Upper lobe of left lung (tissue), 6 donors: ENCODE measurements around the gene OR1E1. TPM values are rescaled to one million over a fixed set of nuclear protein-coding genes. Genes with fewer than 3 reads are reported as not detected.
"Not testable (repeated sequence)": the region's sequence is repeated elsewhere in the genome, so short reads cannot be mapped to it uniquely, and the experiment has no call there.

ENCODE experiments used
- ATAC-seq, 2 donors: fragments of 200-7000 bp; cut with Tn5 transposase; one replicate each; pipeline ENCODE4 v1.9.1; 2022; ENCODE audit warnings: mild to moderate bottlenecking in 2 of 2, moderate library complexity in 2 of 2; ENCODE audit not compliant: low FRiP score in 2 of 2
- DNase-seq, 2 donors: peaks; one replicate each; pipeline ENCODE4 v3.0.0-alpha.2; 2019 to 2020
- H3K27ac ChIP-seq, 4 donors: fragments of 200-600 bp; sonication (generic); one replicate each; pipeline ENCODE4 v1.5.1; 2016 to 2019
- H3K27me3 ChIP-seq, 4 donors: fragments of 200-600 bp; sonication (generic); one replicate each; pipeline ENCODE4 v1.5.1; 2017 to 2019
- H3K36me3 ChIP-seq, 4 donors: fragments of 200-600 bp; sonication (generic); one replicate each; pipeline ENCODE4 v1.5.1; 2016 to 2019
- H3K4me1 ChIP-seq, 4 donors: fragments of 200-600 bp; sonication (generic); one replicate each; pipeline ENCODE4 v1.5.1; 2018 to 2019
- H3K4me3 ChIP-seq, 4 donors: fragments of 200-600 bp; sonication (generic); one replicate each; pipeline ENCODE4 v1.5.1; 2017 to 2019; ENCODE audit warnings: mild to moderate bottlenecking in 2 of 4, moderate library complexity in 1 of 4
- H3K9me3 ChIP-seq, 4 donors: fragments of 200-600 bp; sonication (generic); one replicate each; pipeline ENCODE4 v1.5.1; 2018 to 2019
- CTCF ChIP-seq, 6 experiments: fragments of 450-650 bp in 4 of 6; fragments of 200-600 bp in 2 of 6; sonication (generic) in 2 of 6; IDR thresholded peaks; one replicate each; pipeline ENCODE4 v1.5.1; 2016 to 2019; ENCODE audit warnings: antibody characterized with exemption in 6 of 6
- EP300 ChIP-seq, 4 donors: sonication (generic); formaldehyde crosslinking; IDR thresholded peaks; one replicate each; pipeline ENCODE4 v1.5.1; 2017; ENCODE audit warnings: antibody characterized with exemption in 4 of 4, control low read depth in 2 of 4
- POLR2A ChIP-seq, 4 donors: fragments of 450-650 bp; IDR thresholded peaks; one replicate each; pipeline ENCODE4 v1.5.1; 2016 to 2017; ENCODE audit warnings: antibody characterized with exemption in 4 of 4, mild to moderate bottlenecking in 2 of 4
- POLR2AphosphoS5 ChIP-seq, 2 donors: sonication (generic); formaldehyde crosslinking; IDR thresholded peaks; one replicate each; pipeline ENCODE4 v1.5.1; 2017; ENCODE audit warnings: antibody characterized with exemption in 2 of 2
- WGBS, 2 donors: methylation state at CpG; one replicate each; pipeline ENCODE4 v1.1.5; 2017 to 2018; 5-methylcytosine and 5-hydroxymethylcytosine counted together
- total RNA-seq, 6 donors: library from RNA; depleted of rRNA in 4 of 6; stranded (reverse); fragments of >200 nt in 4 of 6; gene quantifications; one replicate each; pipeline versions ENCODE4 v1.1.0 to v1.2.1, GENCODE V29; 2016 to 2021
- donor health status: DM: no; HTN: no; CAD: no; lungs with moderate emphysema.
- donor health status: DM: no; HTN: yes; CAD: no; lungs with severe emphysema.

Gene OR1E1
- total RNA-seq, 6 donors from 2014 or later = not detected

GRCh38 chr17:3418222-3418621, 20.0 kb upstream of the OR1E1 start:
- no peak overlapping the region for H3K27ac ChIP-seq
- no peaks in the 10 kb centered on the region for H3K9me3 ChIP-seq
- TF ChIP-seq POLR2A (IDR thresholded peaks at IDR 0.05) = no peak
- TF ChIP-seq POLR2AphosphoS5 (IDR thresholded peaks at IDR 0.05) = no peak
- no peak for TF ChIP-seq EP300 (IDR thresholded peaks at IDR 0.05)
- no peak for TF ChIP-seq CTCF (IDR thresholded peaks at IDR 0.05)
- H3K4me3 ChIP-seq = no peak overlapping the region
- no peak for ATAC-seq
- no peaks in the 10 kb centered on the region for H3K27me3 ChIP-seq
- DNase-seq = no peak
- H3K36me3 ChIP-seq = no peaks in the 10 kb centered on the region
- 65 to 78% methylated on average over 2 of the region's 2 CpGs for WGBS, 2 donors
- no peaks in the 10 kb centered on the region for H3K4me1 ChIP-seq

- no peak overlapping the region for H3K4me3 ChIP-seq
- no peak for ATAC-seq
- no peak for DNase-seq
- TF ChIP-seq EP300 (IDR thresholded peaks at IDR 0.05) = no peak
- no peak overlapping the region for H3K27ac ChIP-seq
- no peaks in the 10 kb centered on the region for H3K4me1 ChIP-seq
- WGBS, 2 donors = 81 to 86% methylated on average over 5 of the region's 5 CpGs
- no peaks in the 10 kb centered on the region for H3K9me3 ChIP-seq
- no peaks in the 10 kb centered on the region for H3K27me3 ChIP-seq
- H3K36me3 ChIP-seq = no peaks in the 10 kb centered on the region
Measured at GRCh38 chr17:3415610-3416009, 17.4 kb upstream of the OR1E1 start.

- whole genome bisulfite sequencing, 2 donors = 57% methylated on average over 4 of the region's 16 CpGs; no CpG with 5 or more reads in 1 of the 2 donors
- not testable (repeated sequence) for H3K36me3 ChIP-seq, DNase-seq, H3K27ac ChIP-seq, H3K9me3 ChIP-seq, H3K27me3 ChIP-seq, H3K4me3 ChIP-seq, H3K4me1 ChIP-seq
- ATAC-seq = peak in 1 of 2 donors; percentile 40
Measured at GRCh38 chr17:3412216-3412615, 14.0 kb upstream of the OR1E1 start.

- Histone ChIP-seq H3K4me1 (no peaks in the 10 kb centered on the region), H3K27ac (no peak within 1 kb of the TSS), H3K4me3 (no peak within 1 kb of the TSS), H3K9me3 (peaks cover 0 to 17% (median 9%) of the 10 kb centered on the region in 4 donors), H3K27me3 (no peaks in the 10 kb centered on the region), H3K36me3 (no peaks in the 10 kb centered on the region)
- WGBS, 2 donors = 80 to 87% methylated on average over 3 of the region's 3 CpGs
- TF ChIP-seq POLR2AphosphoS5 (IDR thresholded peaks at IDR 0.05) (no peak), CTCF (IDR thresholded peaks at IDR 0.05) (no peak), POLR2A (IDR thresholded peaks at IDR 0.05) (no peak), EP300 (IDR thresholded peaks at IDR 0.05) (no peak)
- ATAC-seq (no peak), DNase-seq (no peak)
Measured at GRCh38 chr17:3411070-3411469, 12.9 kb upstream of the OR1E1 start, which contains the start of gene OR3A3. Gene OR3A3 (plus strand): TSS chr17:3411370.

- not testable (repeated sequence) for DNase-seq, H3K27ac ChIP-seq, ATAC-seq, H3K36me3 ChIP-seq, H3K27me3 ChIP-seq, H3K4me3 ChIP-seq, H3K4me1 ChIP-seq
- WGBS, 2 donors = 79 to 84% methylated on average over 1 of the region's 1 CpG
- peaks cover 0 to 17% (median 9%) of the 10 kb centered on the region in 4 donors for H3K9me3 ChIP-seq
Measured at GRCh38 chr17:3403856-3404255, 5.6 kb upstream of the OR1E1 start.

GRCh38 chr17:3401786-3402185, 3.6 kb upstream of the OR1E1 start:
- 56 to 58% methylated on average over 2 of the region's 2 CpGs for WGBS, 2 donors
- Histone ChIP-seq H3K27me3 (no peaks in the 10 kb centered on the region), H3K9me3 (peaks cover 0 to 8% (median 3%) of the 10 kb centered on the region in 4 donors), H3K36me3 (no peaks in the 10 kb centered on the region), H3K4me3 (no peak overlapping the region), H3K4me1 (no peaks in the 10 kb centered on the region), H3K27ac (no peak overlapping the region)
- no peak for ATAC-seq
- no peak for TF ChIP-seq POLR2AphosphoS5 (IDR thresholded peaks at IDR 0.05)
- no peak for TF ChIP-seq EP300 (IDR thresholded peaks at IDR 0.05)
- no peak for TF ChIP-seq CTCF (IDR thresholded peaks at IDR 0.05)
- no peak for TF ChIP-seq POLR2A (IDR thresholded peaks at IDR 0.05)
- DNase-seq = no peak
